HG03280 (cell line): Measurements from ENCODE around the gene UBE2H.
"Not testable (repeated sequence)": the region's sequence is repeated elsewhere in the genome, so short reads cannot be mapped to it uniquely, and the experiment has no call there.

Source experiments
- ATAC-seq: cut with Tn5 transposase; IDR thresholded peaks from one replicate; pipeline ENCODE4 v1.9.1; 2021; ENCODE audit warnings: mild to moderate bottlenecking, moderate library complexity; ENCODE audit not compliant: unreplicated experiment

UBE2H gene

GRCh38 chr7:129952653-129953560 is at the start of gene UBE2H:
Gene UBE2H, minus strand, starts transcription at chr7:129952960. Its CDS starts 405 bp downstream, at chr7:129952555.
- peak; percentile 61 for ATAC-seq

GRCh38 chr7:129998446-129998845 is 45.7 kb upstream of the UBE2H start:
- ATAC-seq = no peak

GRCh38 chr7:129997285-129997684 is 44.5 kb upstream of the UBE2H start:
- no peak for ATAC-seq

- no peak for ATAC-seq
Measured at GRCh38 chr7:129993275-129993674, 40.5 kb upstream of the UBE2H start.

- no peak for ATAC-seq
Measured at GRCh38 chr7:129990403-129991192, 37.8 kb upstream of the UBE2H start.

- no peak for ATAC-seq
Measured at GRCh38 chr7:129989466-129989865, 36.7 kb upstream of the UBE2H start.

- ATAC-seq = no peak
Measured at GRCh38 chr7:129986600-129986999, 33.8 kb upstream of the UBE2H start.

GRCh38 chr7:129980667-129981066 is 27.9 kb upstream of the UBE2H start:
- no peak for ATAC-seq

- no peak for ATAC-seq
Measured at GRCh38 chr7:129975309-129975708, 22.5 kb upstream of the UBE2H start.

GRCh38 chr7:129970816-129971215 is 18.1 kb upstream of the UBE2H start:
- ATAC-seq = no peak

- no peak for ATAC-seq
Measured at GRCh38 chr7:129969881-129970446, 17.2 kb upstream of the UBE2H start.

- no peak for ATAC-seq
Measured at GRCh38 chr7:129968592-129969383, 16.0 kb upstream of the UBE2H start.

GRCh38 chr7:129960204-129960475 is 7.4 kb upstream of the UBE2H start:
- not testable (repeated sequence) for ATAC-seq

- ATAC-seq = no peak
Measured at GRCh38 chr7:129959471-129960203, 6.9 kb upstream of the UBE2H start.

GRCh38 chr7:129958643-129959470 is 6.1 kb upstream of the UBE2H start:
- no peak for ATAC-seq

GRCh38 chr7:129955993-129956543 is 3.3 kb upstream of the UBE2H start:
- ATAC-seq = no peak

- ATAC-seq = peak; percentile 21
Measured at GRCh38 chr7:129952086-129952652, 591 bp downstream of the UBE2H start.

GRCh38 chr7:129951226-129952085 is 1.3 kb downstream of the UBE2H start:
- no peak for ATAC-seq
